ENCODE data around the gene CDH4.

CDH4 gene

GRCh38 chr20:61361501-61361900 lies 109.4 kb downstream of the CDH4 start:
- no peak for DNase-seq

GRCh38 chr20:61364147-61364546 lies 112.1 kb downstream of the CDH4 start:
- no peak for DNase-seq

GRCh38 chr20:61366914-61367313 lies 114.9 kb downstream of the CDH4 start:
- no peak for DNase-seq

DNA sequence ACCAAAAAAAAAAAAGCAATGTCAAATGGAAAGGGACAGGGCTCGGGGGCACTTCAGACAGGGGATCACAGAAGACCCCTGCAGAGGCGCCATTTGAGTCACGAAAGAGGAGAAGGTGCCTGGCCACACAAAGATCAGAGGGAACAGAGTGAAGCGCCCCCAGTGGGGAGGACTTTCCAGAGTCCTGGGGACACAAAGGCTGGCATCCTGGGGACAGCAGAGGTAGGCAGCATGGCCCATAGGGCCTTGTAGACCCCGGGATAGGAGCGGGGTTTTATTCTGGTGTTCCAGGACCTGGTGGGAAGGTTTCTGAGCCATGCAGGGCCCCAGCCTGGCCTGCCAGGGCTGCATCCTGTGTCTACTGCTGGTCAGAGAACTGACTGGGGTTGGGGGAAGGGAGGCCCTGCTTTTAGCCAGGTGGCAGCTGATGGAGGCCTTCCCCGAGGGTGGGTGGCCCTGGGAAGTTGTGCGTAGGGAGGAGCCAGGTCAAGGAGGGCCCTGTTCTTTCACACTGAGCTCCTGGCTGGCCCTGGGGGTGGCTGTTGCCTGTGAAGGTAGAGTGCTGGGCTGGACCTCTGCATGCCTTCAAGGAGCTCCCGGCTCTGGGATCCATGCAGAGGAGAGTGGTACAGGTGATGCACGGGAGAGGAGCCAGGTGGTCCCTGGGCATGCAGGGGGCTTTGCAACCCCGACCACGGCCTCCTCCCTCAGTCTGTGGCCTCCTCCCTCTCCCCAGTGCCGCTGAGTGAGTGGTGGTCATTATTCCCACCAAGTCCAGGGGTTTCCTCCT lies 117.9 kb downstream of the CDH4 start:
- no peak for DNase-seq

DNA sequence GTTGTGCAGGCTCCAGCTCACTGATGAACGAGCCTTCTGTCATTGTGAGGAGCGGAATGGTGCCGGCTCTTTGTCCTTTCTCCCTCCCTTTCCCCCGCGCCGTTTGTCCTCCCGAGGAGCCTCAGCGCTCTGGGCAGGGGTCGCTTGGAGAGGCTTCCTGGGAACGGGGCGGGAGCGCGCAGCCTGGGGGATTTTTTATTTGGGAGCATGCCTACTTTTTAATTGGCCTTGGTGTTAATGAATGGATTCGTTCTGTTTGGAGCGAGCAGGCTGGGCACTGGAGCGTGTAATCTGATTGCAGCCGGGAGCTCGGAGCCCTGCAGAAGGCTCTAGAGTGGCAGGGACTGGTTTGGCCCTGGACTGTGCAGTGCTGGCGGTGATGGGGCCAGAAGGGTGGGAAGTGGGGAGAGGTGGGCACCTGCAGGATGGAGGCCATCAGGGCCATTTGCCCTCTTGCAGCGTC lies 118.8 kb downstream of the CDH4 start:
- DNase-seq: no peak

- DNase-seq: no peak
Observed at GRCh38 chr20:61371501-61372136, 119.6 kb downstream of the CDH4 start.

- DNase-seq: no peak
Observed at GRCh38 chr20:61372137-61373054, 120.3 kb downstream of the CDH4 start.

DNA sequence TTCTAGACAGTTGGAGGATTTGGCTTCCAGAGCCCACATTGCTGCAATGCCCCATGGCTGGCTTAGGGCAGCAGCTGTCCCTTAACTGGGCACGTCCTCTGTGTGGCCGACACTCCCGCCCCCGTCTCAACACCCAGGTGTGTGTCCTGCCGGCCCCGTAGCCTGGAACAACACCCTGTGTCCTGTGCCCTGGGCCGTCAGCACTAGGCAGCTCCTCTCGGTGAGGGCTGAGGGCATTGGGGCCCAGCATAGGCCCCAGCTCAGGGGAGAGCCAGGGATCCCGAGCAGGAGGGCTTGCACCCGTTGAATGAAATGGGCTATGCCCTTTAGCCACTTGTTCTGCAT lies 121.0 kb downstream of the CDH4 start:
- no peak for DNase-seq

DNA sequence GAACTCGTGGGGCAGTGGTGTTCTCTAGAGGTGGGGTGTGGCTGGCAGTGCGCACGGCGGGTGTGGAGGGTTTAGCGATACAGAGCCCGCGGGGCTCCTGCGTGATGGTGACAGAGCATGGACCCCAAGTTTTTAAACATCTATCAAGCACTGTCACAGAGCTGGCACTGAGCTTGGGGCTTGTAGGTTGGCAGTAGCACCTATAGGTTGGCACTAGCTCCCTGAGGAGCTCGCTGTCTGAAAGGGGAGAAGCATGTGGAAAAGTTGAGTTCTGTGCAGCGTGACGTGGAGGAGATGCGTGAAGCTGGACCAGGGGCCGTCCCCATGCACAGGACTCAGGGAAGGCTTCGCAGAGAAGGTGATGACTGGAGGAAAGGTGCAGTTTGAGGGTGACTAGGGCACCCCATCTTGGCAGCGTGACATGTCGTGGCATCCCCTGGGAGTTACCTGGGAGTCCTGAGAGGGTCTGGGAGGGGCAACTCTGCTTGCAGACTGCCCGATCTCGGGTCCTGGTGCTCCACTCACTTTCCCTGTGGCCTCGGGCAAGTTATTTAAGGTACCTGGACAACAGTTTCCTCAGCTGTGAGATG lies 122.0 kb downstream of the CDH4 start:
- no peak for DNase-seq

DNA sequence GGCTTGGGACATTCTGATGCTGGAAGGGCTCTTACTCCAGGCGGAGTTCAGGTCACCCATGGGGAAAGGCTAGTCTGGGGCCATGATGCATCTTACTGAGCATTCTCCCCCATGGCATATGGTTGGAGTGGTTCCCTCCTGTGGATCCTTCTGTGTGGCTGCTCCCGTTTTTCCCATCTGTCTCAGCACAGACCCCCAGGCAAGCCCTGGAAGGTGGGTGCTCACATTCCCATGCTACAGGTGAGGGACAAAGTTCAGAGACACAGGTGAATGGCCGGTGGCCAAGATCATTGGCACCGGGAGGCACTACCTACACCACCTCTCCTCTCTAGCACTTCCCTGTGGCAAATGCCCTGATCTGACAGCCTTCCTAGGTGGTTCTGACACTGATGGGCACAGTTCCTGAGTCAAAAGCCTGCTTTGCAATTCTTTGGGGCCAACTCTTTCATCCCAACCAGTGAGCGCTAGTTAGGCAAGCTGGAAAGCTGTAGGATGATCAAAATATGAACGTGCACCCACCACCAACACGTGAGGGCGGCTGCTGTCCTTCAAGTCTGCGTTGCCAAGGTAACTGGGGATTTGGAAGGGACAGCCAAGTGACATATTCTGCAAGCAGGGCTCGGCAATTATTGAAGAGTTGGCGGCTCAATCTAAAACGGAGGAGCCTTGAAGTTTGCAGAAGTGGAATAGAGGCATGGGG lies 124.6 kb downstream of the CDH4 start:
- DNase-seq: no peak

GRCh38 chr20:61378694-61379355 lies 126.8 kb downstream of the CDH4 start:
- DNase-seq: no peak

DNA sequence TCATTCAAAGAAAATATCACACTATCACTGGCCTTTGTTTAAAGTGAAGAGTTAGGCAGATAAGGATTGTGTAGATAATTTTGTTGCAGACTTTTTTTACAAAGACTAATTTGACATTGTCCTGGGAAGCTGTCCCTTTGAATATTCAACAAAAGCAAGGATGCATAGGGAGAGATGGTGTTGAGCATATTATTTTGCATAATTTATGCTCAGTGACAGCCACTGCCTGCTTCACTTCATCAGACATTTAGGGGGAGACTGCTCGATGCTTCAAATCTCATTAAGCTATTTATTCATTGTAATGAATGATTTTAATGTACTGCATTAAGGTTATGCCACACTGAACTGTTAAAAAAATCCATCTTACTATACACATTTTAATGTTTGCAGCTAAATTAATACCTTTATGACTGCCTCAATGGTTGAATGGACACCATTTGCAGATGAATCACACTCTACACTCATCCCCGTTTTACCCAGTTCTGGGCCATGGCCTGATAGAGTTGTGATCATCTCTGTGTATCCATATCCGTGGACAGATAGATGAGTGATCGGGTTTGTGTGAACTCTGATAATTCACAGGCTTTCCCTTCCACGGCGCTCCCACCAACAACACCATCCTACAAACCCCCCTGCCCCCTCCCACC lies 128.0 kb downstream of the CDH4 start:
- no peak for DNase-seq

DNA sequence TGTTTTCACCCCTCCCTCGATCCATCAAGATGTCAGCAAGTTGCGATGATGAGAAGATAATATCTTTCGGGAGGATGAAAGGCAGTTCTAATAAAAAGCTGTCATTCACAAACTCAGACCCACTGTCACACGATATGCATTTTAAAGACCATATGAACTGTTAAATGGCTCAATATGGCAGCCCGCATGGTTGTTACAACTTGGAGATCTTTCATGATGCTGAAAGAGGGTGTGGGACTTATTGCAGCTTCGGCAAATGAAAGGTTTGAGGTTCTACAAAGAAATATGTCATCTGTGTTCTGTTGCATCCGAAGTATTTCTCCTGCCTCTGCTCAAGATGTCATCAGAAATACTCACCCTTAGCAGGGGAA lies 128.5 kb downstream of the CDH4 start:
- DNase-seq: no peak

DNA sequence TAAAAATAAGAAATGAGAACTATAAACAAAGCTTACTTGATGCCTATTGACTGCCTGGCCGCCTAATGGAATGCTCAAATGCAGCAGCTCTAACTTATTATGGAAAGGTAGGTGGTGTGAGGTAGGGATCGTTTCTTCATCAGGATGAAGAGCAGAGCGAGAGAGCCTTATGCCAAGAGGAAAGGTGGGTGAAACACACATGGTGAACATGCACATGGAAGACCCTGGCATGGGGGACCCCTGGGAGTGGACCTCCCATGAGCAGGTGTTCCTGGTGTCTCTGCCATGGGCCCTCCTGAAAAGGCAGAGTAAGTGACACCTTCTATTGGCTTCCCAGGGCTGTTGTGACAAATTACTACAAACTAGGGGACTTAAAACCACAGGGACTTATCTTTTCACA lies 130.1 kb downstream of the CDH4 start:
- DNase-seq: no peak

- DNase-seq: no peak
Observed at GRCh38 chr20:61385296-61385695, 133.2 kb downstream of the CDH4 start.

DNA sequence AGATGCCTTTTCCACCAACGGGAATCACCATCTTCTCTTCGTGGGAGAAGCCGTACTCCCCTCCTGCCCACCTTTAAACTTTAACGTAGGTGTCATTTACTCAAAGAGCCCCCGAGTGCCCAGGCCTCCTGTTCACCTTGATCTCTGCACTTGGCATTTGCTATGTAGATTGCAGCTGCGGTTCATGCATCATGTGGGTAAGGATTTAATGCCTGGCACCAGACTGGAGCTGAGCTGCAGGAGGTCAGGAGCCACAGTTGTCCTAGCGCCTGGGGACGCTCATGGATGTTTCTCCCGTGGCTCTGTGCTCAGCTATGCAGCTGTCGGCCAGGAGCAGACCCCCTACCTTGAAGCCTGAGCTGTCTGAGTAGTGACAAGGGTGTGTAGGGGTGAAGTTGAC lies 133.7 kb downstream of the CDH4 start:
- DNase-seq: no peak

- DNase-seq: no peak
Observed at GRCh38 chr20:61387204-61387953, 135.3 kb downstream of the CDH4 start.

GRCh38 chr20:61387954-61388348 lies 135.9 kb downstream of the CDH4 start:
- no peak for DNase-seq

GRCh38 chr20:61389077-61389476 lies 137.0 kb downstream of the CDH4 start:
- no peak for DNase-seq

DNA sequence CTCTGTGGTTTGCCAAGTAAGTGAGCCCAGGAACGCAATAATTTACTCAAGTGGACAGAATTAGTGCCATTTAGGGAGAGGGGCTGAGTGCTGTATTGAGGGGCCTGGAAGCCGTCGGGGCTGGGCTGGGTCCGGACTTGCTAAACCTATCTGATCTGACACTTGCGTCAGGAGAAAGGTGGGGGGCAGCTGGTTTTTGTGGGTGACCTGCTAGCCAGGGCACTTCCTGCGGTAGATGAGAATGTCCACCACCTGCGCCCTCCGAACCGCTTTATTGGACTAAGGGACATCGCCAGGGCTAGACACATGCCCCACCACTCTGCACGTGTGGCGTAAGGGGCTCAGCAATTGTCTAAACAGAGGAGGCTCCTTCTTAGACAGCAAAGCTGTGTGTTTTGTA lies 139.1 kb downstream of the CDH4 start:
- DNase-seq: no peak

All from stimulated activated CD4-positive, alpha-beta T cell treated with anti-CD3 and anti-CD28 coated beads, Interleukin-4, amount 100 ng/mL, for 24 hours (primary cell).